HepG2 (cell line): ENCODE data around the gene MB21D2. TPM values are rescaled to one million over a fixed set of nuclear protein-coding genes. Genes with fewer than 3 reads are reported as not detected.

Experiments
- BRF2 ChIP-seq: sonication (generic); formaldehyde crosslinking; IDR thresholded peaks from 2 replicates; pipeline ENCODE4 v1.8.1; 2022; ENCODE audit warnings: mild to moderate bottlenecking, missing genetic modification reagents
- CEBPG ChIP-seq: IDR thresholded peaks from 2 replicates; pipeline ENCODE4 v1.6.1; 2016
- DZIP1 ChIP-seq: sonication (generic); formaldehyde crosslinking; IDR thresholded peaks from 2 replicates; pipeline ENCODE4 v1.5.0; 2020; ENCODE audit warnings: mild to moderate bottlenecking, missing genetic modification reagents
- GPN1 ChIP-seq: sonication (generic); formaldehyde crosslinking; IDR thresholded peaks from 2 replicates; pipeline ENCODE4 v1.5.1; 2020; ENCODE audit warnings: missing genetic modification reagents, borderline replicate concordance
- HMGA1 ChIP-seq: sonication (generic); formaldehyde crosslinking; conservative IDR thresholded peaks from 2 replicates; pipeline ENCODE4 v1.4.0; 2020; ENCODE audit warnings: missing genetic modification reagents
- MEIS2 ChIP-seq: sonication (generic); formaldehyde crosslinking; IDR thresholded peaks from 2 replicates; pipeline ENCODE4 v1.9.0; 2021; ENCODE audit warnings: mild to moderate bottlenecking, missing genetic modification reagents
- NCOR1 ChIP-seq: fragments of 200-600 bp; sonication (generic); IDR thresholded peaks from 2 replicates; pipeline ENCODE4 v1.7.0; 2017; ENCODE audit warnings: antibody characterized with exemption, low read length, borderline replicate concordance
- NFE2 ChIP-seq: sonication (generic); formaldehyde crosslinking; IDR thresholded peaks from 2 replicates; pipeline ENCODE4 v1.4.0; 2020; ENCODE audit warnings: missing genetic modification reagents
- NONO ChIP-seq, 2 experiments: fragments of 450-650 bp in 1 of 2; sonication (generic) in 1 of 2; formaldehyde crosslinking in 1 of 2; IDR thresholded peaks in 1 of 2; conservative IDR thresholded peaks in 1 of 2; 2 replicates each; pipeline versions ENCODE4 v1.6.1 to v1.8.0; 2017 to 2022; ENCODE audit warnings: mild to moderate bottlenecking in 1 of 2, missing genetic modification reagents in 1 of 2, moderate library complexity in 1 of 2
- NPAS2 ChIP-seq: sonication (generic); formaldehyde crosslinking; IDR thresholded peaks from 2 replicates; pipeline ENCODE4 v1.8.0; 2022; ENCODE audit warnings: mild to moderate bottlenecking, missing genetic modification reagents, borderline replicate concordance
- POLR2G ChIP-seq: fragments of 200-400 bp; formaldehyde crosslinking; IDR thresholded peaks from 2 replicates; pipeline ENCODE4 v1.6.1; 2018; ENCODE audit warnings: mild to moderate bottlenecking, low read depth, low read length, moderate library complexity
- TAF1 ChIP-seq: sonication (generic); formaldehyde crosslinking; IDR thresholded peaks from 2 replicates; pipeline ENCODE4 v1.4.0; 2020; ENCODE audit warnings: missing genetic modification reagents
- TIGD3 ChIP-seq: sonication (generic); formaldehyde crosslinking; IDR thresholded peaks from 2 replicates; pipeline ENCODE4 v1.5.1; 2020; ENCODE audit warnings: mild to moderate bottlenecking, missing genetic modification reagents, borderline replicate concordance
- ZFP41 ChIP-seq: sonication (generic); formaldehyde crosslinking; IDR thresholded peaks from 2 replicates; pipeline ENCODE4 v1.4.0; 2020; ENCODE audit warnings: mild to moderate bottlenecking, missing genetic modification reagents, borderline replicate concordance
- ZNF253 ChIP-seq: sonication (generic); formaldehyde crosslinking; IDR thresholded peaks from 2 replicates; pipeline ENCODE4 v1.8.0; 2022; ENCODE audit warnings: mild to moderate bottlenecking, missing genetic modification reagents, borderline replicate concordance
- ZNF343 ChIP-seq: sonication (generic); formaldehyde crosslinking; IDR thresholded peaks from 2 replicates; pipeline ENCODE4 v1.4.0; 2020; ENCODE audit warnings: mild to moderate bottlenecking, missing genetic modification reagents
- ZNF577 ChIP-seq: sonication (generic); formaldehyde crosslinking; IDR thresholded peaks from 2 replicates; pipeline ENCODE4 v1.4.0; 2020; ENCODE audit warnings: mild to moderate bottlenecking, low read depth, missing genetic modification reagents, borderline replicate concordance
- ZNF704 ChIP-seq: sonication (generic); formaldehyde crosslinking; IDR thresholded peaks from 2 replicates; pipeline ENCODE4 v1.8.1; 2023; ENCODE audit warnings: mild to moderate bottlenecking, inconsistent platforms, moderate library complexity, missing genetic modification reagents, borderline replicate concordance
- ZNF710 ChIP-seq: sonication (generic); formaldehyde crosslinking; IDR thresholded peaks from 2 replicates; pipeline ENCODE4 v1.5.0; 2020; ENCODE audit warnings: mild to moderate bottlenecking, missing genetic modification reagents, borderline replicate concordance
- polyA plus RNA-seq, 8 experiments: library from polyadenylated mRNA; depleted of rRNA in 3 of 8; stranded (reverse) in 7 of 8; unstranded in 1 of 8; fragments of >200 nt; fragmentation: Illumina TruSeq in 4 of 8; extraction: Trizol in 4 of 8; gene quantifications; 2 replicates each; pipeline versions ENCODE4 v1.2.1 to v1.2.3, GENCODE V29; 2011 to 2016; ENCODE audit warnings: low read depth in 4 of 8, missing spikeins in 1 of 8, mixed read lengths in 1 of 8; ENCODE audit not compliant: insufficient read depth in 1 of 8
- total RNA-seq, 5 experiments: library from RNA; depleted of rRNA; stranded (reverse); fragments of >200 nt; fragmentation: Illumina TruSeq; extraction: Trizol; gene quantifications; 2 replicates each; pipeline ENCODE4 v1.2.3, GENCODE V29; 2016; ENCODE audit warnings: low read depth in 1 of 5

Gene MB21D2
- total and polyA plus RNA-seq, 2 of the 13 experiments (the other 11 are each of a cell fraction or from before 2014, with no cell fraction given) = 0.90 to 1.6 TPM

- TF ChIP-seq POLR2G (no peak), HMGA1 (CRISPR knock-in tag) (no peak), DZIP1 (CRISPR knock-in tag) (no peak), NFE2 (no peak), TIGD3 (CRISPR knock-in tag) (no peak), ZNF704 (CRISPR knock-in tag) (no peak), TAF1 (no peak), CEBPG (no peak), ZFP41 (no peak), ZNF343 (CRISPR knock-in tag) (no peak), ZNF577 (CRISPR knock-in tag) (no peak), ZNF710 (CRISPR knock-in tag) (no peak), MEIS2 (no peak), ZNF253 (CRISPR knock-in tag) (no peak), NPAS2 (CRISPR knock-in tag) (no peak), NONO (IDR thresholded peaks at IDR 0.05) (no peak), NONO (CRISPR knock-in tag; conservative IDR thresholded peaks at IDR 0.05) (peak; percentile 51; the same call in 1 of the 2 replicates), NCOR1 (peak; percentile 96), BRF2 (no peak), GPN1 (CRISPR knock-in tag) (no peak)
Observed at GRCh38 chr3:192851821-192852372, 65.8 kb downstream of the MB21D2 start (continued).
